GM15510 (cell line): ENCODE measurements around the gene RAB37.

Experiments used
- POLR2A ChIP-seq: IDR thresholded peaks from 3 replicates; pipeline ENCODE4 v1.6.1; 2011; ENCODE audit warnings: borderline replicate concordance; ENCODE audit not compliant: insufficient read length; ENCODE audit errors: extremely low read depth

RAB37 gene, protein sequence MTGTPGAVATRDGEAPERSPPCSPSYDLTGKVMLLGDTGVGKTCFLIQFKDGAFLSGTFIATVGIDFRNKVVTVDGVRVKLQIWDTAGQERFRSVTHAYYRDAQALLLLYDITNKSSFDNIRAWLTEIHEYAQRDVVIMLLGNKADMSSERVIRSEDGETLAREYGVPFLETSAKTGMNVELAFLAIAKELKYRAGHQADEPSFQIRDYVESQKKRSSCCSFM

DNA sequence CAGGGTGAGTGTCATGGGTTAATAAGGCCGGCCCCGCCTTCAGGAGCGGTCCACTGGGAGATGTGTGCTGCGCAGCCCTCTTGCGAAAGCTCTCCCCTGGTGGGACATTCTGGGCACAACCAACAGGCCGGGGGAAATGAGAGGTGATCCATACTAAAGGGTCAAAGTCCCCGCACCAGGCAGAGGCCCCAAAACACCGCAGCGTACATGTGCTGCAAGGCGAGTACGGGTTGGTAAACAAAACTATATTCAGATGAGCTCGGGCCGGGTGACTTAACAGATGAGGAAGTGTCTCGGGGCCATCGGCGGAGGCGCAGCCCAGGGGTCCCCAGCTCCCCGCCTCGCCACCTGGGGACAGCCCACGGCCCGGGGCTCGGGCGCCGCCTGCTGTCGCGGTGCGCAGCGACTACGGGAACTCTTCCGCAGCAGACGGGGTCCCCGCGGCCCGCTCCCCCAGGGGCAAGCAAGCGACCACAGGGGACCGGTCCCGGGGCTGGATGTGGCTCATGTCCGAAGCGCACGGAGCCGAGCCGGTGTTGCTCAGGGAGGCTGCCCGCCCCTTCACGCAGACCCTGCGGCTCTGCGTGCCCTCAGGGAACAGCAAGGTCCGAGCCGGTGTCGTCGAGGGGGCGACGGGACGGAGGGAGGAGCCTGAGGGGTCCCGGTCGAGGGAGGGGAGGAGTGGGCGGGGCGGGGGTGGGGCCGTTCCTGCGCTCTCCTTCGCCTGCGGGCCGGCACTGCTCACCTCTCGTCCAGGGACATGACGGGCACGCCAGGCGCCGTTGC is at the start of gene RAB37:
TSS of gene RAB37 (plus strand) at position 744 of the 786 bp plus-strand sequence. CDS start at position 761, 17 bp downstream.
- no peak for TF ChIP-seq POLR2A

DNA sequence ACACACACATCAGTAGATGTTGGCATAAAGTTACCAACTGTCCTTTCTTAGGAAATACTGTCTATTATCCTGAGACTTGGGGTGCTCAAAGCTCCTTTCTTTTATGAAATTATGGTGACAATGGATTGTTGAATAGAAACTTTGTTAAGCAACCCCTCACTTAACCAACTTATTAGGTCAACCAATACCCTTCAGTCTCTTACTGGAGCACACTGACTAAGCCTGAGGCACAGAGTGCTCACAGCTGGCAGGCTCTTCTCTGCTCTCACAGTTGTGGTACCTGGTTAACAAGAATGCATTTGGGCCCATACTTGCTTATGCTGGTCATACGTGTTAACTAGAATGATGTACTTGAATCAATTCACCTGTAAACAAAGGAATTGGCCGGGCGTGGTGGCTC is 49.2 kb upstream of the RAB37 start:
- no peak for TF ChIP-seq POLR2A

DNA sequence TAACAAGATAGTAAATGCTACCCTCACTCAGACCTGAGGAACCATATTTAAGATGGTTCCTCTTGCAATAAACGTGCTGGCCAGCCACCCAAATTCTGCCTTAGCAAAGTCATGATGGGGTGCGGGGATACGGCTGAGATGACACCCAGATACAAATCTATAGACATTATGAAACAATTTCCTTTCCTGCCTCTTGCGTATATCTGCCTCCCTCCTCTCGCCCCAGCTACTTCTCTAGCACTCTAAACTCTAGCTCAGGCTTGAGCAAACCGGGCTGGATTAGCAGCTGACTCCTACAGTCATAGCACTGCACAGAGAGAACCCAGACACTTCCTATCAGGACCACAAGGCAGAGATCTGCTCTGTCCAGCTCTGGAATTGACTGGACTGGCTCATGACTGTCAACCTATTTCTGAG is 46.6 kb upstream of the RAB37 start:
- no peak for TF ChIP-seq POLR2A

DNA sequence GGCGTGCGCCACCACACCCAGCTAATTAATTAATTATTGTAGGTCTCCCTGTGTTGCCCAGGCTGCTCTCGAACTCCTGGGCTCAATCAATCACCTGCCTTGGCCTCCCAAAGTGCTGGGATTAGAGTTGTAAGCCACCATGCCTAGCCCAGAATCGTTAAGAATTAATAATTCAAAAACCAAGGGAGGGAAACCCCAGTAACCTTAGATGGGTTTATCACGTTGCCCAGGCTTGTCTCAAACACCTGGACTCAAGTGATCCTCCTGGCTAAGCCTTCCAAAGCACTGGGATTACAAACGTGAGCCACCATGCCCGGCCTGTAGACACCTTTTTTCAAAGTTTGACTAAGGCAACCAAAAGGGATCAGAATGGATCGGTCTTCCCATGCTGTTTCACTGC is 45.9 kb upstream of the RAB37 start:
- no peak for TF ChIP-seq POLR2A

DNA sequence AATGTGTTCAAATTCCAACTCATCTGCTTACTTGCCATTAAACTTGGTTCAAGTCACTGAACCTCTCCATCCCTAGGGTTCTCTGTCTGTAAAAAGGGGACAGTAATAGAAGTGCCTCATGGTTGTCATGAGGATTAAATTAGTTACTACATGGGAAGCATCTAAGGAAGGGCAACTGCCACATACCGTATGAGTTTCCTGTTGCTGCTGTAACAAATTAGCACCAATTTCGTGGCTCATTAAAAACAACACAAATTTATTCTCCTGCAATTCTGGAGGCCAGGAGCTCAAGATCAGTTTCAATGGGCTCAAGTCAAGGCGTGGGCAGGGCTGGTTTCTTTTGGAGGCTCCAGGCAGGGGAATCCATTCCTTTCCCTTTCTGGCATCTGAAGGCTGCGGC is 43.0 kb upstream of the RAB37 start:
- no peak for TF ChIP-seq POLR2A

DNA sequence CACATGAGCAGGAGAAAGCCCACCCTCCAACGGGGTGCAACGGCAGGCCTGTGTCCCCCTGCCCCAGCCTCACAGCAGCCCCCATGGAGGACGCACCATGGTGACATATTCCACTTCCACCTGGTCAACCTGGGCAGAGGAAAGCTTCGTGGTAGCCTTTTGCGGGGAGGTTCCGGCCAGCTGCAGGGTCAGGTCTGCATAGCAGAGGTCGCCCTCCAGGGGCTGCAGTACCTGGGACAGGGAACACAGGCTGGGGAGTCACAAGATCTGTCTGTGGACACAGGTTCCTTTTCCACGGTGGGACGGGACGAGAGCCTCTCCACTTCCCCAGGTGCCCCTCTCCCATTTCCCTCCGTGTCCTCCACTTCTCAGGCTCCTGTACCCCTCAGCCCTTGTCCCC is 41.4 kb upstream of the RAB37 start:
- TF ChIP-seq POLR2A: no peak

DNA sequence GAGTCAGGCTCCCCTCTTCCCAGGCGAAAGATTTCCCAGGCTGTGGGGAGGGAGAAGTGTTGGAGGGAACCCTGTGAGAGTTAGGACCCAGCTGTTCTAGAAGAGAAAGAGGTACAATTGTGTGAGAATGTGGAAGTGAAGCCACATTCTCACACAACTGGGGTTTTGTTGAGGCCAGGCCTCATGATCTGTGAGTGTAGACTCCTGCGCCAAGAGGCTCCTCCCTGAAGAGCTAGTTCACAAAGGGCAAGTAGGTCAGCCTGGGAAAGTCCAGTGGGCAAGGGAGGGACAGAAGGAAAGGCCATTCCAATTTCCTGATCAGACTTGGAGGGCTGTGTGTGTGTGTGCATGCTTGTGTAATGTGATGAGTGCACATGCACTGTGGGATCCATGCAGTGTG is 39.5 kb upstream of the RAB37 start:
- no peak for TF ChIP-seq POLR2A

DNA sequence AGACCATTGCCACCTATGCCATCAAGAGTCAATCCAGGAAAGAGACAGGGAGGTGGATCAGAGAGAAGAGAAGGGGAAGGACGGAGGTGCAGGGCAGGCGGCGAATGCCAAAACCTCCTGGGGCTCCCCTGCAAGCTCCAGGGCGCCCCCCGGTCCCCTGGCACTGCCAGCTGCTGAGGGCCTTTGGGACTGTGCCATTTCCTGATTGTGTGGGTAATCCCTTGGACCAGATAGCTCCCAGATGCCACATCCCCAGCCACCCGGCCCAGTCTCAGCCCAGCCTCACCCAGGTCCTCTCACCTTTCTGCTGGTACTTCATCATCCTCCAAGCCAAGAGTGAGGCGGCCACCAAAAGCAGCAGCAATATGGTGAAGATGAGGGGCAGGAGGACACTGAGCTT is 39.0 kb upstream of the RAB37 start:
- no peak for TF ChIP-seq POLR2A

DNA sequence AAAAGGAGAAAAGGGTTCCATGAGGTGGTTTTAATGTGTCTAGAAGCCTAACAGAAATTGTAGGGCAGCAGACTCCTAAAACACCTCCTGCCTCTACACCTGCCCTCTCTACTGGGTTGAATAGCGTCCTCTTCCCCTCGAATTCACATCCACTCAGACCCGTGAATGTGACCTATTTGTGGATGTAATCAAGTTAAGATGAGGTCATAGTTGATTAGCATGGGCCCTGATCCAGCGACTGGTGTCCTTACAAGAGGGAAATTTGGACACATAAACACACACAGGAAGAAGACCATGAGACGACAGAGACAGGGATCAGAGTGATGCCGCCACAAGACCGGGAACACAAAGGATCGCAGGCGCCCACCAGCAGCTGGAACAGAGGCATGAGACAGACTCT is 37.8 kb upstream of the RAB37 start:
- TF ChIP-seq POLR2A: no peak

DNA sequence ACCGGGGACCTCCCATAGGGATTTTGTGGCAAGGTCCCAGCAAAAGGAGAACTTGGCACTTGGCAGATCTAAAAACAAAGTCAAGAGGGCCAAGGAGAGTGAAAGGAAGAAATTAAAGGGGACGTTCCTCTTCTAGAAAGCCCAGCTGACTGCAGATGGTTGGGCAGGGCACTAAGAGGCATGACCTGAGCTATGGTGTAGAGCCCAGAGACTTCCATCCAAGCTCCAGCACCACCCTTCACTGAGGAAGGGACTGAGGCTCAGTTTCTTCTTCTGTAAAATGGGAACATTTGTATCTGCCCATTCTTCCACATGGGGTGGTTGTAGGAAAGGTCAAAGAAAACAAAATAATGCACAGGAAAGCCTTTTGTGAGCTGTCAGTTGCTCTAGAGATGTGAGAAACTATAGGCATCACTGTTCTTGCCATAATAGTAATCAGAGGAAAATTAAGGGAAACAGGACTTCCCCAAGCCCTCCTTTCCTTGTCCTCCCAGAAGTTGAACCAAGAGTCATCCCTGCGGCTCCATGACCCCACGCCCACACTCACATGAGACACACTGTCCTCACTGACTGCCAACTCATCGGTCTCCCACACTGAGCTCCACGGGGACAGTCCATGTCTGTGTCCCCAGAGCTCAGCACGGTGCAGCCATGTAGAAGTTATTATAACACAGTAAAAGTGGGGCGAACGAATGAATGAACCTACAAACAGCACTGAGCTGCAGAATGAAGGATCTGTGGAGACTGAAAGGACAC is 34.8 kb upstream of the RAB37 start:
- TF ChIP-seq POLR2A: no peak

DNA sequence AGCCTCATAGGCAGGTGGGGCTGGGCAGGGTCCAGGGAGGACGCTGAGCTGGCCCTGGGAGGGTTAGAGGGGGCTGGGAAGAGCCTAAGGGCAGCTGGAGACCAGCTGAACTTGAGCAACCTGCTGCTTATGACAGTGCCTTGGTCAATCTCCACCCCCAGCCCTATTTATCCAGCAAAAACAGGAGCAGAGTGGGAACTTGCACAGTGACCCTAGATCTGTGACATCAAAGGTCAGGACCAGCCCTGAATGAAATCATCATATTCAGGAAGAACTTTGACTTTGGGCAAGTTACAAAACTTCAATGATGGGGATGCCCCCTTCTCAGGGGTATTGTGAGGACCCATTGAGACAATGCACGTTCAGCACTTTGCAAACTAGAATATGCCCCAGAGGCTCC is 33.7 kb upstream of the RAB37 start:
- TF ChIP-seq POLR2A: no peak

DNA sequence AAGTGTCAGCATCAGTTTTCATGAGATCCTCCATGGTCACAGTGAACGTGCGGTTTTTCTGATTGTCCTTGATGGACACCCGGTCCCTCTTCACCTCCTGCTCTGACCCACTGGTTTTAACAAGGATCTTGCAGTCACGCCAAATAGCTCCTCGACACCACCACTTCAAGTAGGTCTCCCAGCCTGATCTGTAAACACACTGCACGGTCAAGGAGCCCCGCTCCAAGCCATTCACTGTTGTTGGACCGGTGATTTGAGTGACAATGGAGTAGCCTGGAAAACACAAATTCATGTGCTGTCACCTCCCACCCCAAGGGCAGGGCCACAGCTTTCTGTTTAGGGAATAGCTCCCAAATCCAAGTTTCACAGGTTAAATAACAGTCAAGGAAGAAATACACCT is 32.5 kb upstream of the RAB37 start:
- no peak for TF ChIP-seq POLR2A

DNA sequence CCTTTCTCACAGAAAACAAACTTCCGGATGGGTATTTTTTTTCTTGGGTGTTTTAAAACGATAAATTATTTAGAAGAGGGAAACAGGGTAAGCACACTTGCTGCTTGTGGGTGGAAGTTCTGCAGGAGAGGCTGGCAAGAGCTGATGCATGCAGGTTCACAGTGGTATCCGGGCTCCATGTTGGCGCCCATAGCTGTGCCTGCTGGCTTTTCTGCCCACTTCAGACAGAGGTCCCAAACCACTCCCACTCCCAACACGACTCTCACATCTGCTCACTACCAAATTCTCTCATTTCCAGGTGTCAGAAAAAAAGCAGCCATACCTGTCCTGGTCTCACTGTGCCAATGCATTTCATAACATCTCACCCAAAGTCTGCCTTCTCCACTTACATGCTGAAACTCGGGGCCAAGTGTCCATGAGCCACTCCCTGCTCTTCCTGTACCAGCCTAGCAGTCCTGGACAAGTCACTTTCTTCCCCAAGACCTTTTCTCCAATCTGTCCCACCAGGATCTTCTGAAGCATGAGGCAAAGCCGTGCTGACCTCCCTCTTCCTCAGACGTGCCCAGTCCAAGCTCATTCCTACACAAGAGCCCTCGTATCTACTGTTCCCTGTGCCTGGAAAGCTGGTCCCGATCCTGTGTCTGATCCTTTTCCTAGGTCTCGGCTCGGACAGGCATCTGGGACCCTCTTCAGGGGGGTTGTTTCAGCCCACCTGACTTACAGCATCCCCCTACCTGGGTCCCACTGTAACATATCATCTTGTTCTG is 25.8 kb upstream of the RAB37 start:
- TF ChIP-seq POLR2A: no peak

DNA sequence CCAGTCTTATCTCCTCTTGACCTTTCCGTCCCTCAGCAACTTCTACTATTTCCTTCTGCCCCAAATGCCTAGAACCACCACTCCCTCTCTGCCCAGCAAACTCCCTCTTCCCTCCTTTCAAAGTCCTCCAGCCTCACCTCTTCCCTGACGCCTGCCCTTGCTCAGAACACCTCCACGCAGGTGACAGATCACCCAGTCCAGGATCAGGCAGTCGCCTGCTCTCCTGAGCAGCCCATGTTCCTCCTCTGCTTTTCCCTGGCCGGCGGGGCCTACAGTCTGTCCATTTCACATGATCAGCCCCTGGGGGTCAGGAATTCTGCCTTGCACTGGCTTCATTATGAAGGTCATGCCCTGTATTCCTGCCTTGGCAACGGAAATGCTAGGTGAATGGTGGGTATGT is 24.8 kb upstream of the RAB37 start:
- no peak for TF ChIP-seq POLR2A

DNA sequence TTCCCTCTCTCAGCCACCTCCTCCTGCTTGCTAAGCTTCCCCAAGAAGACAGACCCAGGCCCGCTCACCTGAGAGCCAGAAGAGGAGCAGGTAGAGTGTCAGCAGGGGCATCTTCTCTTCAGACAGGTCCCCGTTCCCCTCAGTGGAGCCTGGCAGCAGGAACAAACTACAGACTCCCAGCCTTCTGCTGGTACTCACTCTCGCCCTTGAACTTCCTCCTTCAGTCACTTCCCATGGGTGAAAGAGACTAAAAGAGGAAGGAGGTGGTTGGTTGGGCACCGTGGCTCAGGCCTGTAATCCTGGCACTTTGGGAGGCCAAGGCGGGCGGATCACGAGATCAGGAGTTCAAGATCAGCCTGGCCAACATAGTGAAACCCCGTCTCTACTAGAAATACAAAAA is 24.3 kb upstream of the RAB37 start, which contains the start of gene CD300LF:
TSS of gene CD300LF (minus strand) at position 168 of the 400 bp plus-strand sequence. CDS start at position 111, 57 bp downstream.
- TF ChIP-seq POLR2A: no peak
